SK-N-SH treated with all-trans-retinoic acid at 6 μM for 48 hours (cell line): ENCODE measurements around the gene TSHZ2.

ENCODE experiments used
- PPARA ChIP-seq: fragments of 250-450 bp; sonication (Bioruptor Pico); IDR thresholded peaks from 2 replicates; pipeline ENCODE4 v1.5.0; 2020; ENCODE audit warnings: mild to moderate bottlenecking, borderline replicate concordance
- ZNF70 ChIP-seq: fragments of 450-650 bp; formaldehyde crosslinking; IDR thresholded peaks from 2 replicates; pipeline ENCODE4 v1.5.0; 2020; ENCODE audit warnings: mild to moderate bottlenecking, moderate library complexity
- ZNF8 ChIP-seq: fragments of 450-650 bp; formaldehyde crosslinking; IDR thresholded peaks from 2 replicates; pipeline ENCODE4 v1.5.0; 2020; ENCODE audit warnings: mild to moderate bottlenecking, moderate library complexity

DNA sequence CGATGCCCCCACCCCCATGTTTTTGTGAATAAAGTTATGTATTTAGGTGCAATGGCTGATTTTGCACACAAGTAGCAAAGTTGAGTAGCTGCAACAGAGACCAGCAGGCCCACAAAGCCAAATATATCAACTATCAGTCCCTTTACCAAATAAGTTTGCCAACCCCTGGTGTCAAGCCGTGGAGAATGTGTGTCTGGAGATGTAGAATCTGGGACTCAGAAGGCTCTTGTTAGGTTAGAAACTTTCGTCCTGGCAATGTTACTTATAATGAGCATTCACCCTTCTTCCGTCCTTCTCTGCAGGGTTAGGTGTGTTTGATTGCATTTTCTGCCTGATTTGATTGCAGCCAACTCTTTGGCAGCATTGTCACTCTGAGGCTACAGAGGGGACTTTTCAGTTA lies 563.7 kb downstream of the TSHZ2 start:
- TF ChIP-seq PPARA (no peak), ZNF8 (no peak), ZNF70 (no peak)
